GM19467 (cell line): ENCODE data around the gene NR1D1.

Experiments
- ATAC-seq: cut with Tn5 transposase; IDR thresholded peaks from one replicate; pipeline ENCODE4 v1.9.1; 2021; ENCODE audit warnings: mild to moderate bottlenecking, moderate library complexity; ENCODE audit not compliant: unreplicated experiment

Gene NR1D1

DNA sequence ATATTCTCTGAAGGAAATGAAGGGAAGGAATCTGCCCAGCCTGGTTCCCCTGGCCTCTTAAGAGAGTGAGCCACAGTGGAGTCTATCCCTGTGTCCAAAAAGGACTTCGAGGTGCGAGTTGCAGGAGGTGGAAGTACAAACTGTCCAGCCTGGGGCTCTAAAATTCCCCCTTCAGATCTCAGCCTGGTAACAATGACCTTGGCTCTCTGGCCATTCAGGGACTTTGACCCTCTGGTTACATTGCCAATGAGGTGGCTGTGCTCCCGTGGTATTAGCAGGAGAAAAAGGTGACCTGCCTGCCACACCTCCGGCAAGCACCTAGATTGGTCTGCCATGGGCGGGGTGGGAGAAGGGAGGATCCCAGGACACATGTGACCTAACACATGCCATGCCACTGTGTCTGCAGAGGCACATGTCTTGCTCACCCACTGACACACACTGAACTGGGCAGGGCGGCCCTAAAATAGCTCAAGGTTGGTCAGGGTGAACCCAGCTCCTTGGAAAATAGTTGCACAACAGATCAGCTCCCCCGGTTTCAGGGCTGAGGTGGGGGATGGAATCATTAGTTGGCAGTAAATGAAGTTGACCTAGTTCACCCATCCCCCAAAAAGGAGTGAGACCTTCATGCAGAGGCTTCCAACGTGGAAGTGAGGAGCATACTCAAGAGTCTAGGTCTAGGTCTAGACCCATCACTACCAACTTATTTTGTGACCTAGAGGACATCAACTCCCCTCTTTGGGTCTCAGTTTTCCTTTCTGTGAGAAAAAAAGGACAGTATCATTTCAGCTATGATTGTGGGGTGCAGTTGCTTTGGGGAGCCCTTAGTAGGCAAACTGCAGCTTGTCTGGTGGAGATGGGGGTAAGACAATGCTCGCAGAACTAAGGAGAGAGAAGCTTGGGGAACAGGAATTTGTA, 2.2 kb downstream of the NR1D1 start:
- ATAC-seq = no peak

DNA sequence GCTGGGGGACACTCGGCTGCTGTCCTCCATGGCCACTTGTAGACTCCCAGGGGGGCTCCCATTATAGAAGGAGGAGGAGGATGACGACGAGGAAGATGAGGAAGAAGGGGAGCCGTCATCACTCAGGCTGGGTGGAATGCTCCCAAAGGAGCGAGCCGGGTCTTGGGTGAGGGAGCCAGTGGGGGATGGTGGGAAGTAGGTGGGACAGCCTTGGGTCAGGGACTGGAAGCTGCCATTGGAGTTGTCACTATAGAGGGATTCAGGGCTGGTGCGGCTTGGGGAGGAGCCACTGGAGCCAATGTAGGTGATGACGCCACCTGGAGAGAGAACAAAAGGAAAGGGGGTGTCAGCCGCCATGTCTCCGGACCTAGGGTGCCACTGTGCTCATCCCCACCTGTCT, 3.3 kb downstream of the NR1D1 start:
- ATAC-seq = no peak

- ATAC-seq = peak; percentile 48
Observed at GRCh38 chr17:40095944-40096791, 4.2 kb downstream of the NR1D1 start.

- no peak for ATAC-seq
Observed at GRCh38 chr17:40095351-40095943, 4.9 kb downstream of the NR1D1 start.

DNA sequence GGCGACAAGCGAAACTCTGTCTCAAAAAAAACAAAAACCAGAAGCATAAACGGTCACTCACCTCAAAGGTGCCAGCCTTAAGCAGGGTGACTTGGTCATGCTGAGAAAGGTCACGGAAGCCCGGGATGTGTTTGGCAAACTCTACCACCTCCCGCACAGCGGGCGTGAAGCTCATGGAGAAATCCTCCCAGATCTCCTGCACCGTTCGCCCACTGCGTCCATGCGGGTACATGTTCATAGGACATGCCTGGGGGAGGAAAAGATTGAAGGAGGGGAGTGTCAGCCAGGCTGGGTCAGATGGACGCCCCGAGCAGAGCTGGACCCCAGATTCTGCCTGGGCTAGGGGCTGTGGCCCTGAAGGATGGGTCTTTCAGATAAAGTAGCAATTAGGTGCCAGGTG, 5.5 kb downstream of the NR1D1 start:
- no peak for ATAC-seq

- no peak for ATAC-seq
Observed at GRCh38 chr17:40093580-40094201, 6.7 kb downstream of the NR1D1 start.

DNA sequence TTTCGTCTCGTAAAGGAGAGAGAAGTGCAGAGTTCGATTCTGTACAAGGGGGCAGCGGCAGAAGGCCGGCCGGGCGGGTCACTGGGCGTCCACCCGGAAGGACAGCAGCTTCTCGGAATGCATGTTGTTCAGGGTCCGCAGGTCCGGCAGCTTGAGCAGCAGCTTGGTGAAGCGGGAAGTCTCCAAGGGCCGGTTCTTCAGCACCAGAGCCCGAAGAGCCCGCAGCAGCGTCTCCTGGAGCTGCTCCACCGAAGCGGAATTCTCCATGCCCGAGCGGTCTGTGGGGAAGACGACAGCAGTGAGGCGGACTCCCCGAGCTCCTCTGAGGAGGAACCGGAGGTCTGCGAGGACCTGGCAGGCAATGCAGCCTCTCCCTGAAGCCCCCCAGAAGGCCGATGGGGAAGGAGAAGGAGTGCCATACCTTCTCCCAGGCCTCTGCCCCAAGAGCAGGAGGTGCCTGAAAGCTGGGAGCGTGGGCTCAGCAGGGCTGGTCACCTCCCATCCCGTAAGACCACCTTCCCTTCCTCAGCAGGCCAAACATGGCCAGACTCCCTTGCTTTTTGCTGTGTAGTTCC, 7.3 kb downstream of the NR1D1 start:
- ATAC-seq = no peak

DNA sequence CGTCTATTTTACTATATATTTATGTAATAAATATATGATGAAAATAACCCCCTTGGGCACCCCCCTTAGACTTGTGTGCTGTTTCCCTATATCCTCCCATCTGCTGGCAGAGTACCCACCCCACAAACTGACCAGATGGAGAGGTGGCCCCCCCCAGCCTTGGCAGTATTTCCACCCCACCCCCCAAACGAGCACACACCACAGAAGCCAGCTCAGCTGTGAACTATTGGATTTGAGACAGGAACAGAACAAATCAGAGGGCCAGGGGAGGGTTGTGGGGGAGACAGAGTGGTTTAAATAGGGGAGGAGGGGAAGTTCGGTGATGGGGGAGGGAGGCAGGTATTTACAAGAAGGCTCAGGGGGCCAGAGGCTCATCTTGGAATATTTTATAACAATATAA, 7.8 kb downstream of the NR1D1 start:
- no peak for ATAC-seq

DNA sequence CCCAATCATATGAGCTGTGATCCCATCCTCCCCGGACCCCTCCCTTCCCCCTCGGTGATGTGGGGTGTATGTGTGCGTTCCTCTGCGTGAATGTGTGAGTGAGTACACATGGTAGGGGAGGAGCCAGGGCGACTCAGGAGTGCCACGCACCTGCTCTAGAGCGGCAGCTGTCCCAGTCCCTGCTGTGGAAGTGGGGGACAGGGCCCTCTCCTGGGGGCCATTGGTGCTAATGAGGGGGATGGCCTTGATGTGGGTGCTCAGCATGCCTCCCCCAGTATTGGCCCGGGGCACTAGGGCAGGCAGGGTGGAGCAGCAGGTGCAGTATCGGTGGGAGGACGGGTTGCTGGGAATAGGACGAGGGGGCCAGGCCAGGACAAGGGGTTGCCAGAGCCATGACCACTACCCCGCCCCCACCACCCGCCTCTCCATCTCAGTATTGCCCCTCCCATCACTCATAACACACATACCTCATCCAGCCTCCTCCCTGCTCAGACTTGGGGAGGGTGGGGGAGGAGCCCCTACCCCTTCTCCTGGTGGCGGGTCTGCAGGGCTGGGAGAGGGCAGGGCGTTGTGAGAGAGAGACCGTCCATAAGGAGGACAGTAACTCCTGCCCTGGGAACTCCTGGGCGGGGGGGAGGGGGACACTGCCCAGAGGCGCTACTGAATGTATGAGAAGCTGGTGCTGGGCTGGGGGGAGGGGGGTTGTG, 8.5 kb downstream of the NR1D1 start:
- ATAC-seq = no peak

DNA sequence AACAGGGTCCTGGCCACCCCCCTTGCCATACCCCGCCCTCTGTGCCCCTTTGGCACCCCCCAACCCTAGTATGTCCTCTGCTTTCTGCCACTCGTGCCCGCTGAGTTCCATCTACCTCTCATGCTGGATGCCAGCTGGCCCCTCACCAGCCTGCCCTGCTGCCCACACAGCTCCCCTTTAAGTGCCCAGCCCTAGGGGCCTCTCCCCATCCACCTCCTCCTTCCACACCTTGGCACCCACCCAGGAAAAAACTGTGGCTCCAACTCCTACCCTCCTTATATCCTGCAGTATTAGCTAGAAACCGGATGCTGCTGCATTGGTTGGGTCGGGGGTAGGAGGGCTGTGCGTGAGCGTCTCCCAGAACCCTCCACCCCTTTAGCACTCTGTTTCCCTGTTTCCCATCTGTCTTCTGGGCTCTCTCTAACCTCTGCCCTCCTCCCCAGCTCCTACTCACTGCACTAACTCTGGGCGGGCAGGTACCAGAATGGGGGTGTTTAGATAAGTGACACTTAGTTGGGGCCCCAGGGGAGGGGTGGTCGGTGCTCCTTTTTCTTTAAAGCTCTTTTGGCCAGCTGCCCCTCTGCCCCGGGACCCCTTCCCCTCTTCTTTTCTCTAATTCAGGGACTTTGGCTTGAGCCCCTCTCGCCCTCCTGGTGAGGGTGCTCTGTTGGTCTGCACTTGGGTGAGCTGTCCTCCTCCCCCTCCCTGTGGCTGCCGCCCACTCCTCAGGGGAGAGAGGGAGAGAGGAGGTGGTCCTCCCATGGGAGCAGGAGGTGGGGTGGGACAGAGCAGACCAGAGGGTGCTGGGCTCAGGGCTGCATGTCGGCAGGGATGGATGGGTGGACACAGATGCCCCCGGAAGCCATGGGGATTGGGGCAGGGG, 9.9 kb downstream of the NR1D1 start:
- no peak for ATAC-seq

DNA sequence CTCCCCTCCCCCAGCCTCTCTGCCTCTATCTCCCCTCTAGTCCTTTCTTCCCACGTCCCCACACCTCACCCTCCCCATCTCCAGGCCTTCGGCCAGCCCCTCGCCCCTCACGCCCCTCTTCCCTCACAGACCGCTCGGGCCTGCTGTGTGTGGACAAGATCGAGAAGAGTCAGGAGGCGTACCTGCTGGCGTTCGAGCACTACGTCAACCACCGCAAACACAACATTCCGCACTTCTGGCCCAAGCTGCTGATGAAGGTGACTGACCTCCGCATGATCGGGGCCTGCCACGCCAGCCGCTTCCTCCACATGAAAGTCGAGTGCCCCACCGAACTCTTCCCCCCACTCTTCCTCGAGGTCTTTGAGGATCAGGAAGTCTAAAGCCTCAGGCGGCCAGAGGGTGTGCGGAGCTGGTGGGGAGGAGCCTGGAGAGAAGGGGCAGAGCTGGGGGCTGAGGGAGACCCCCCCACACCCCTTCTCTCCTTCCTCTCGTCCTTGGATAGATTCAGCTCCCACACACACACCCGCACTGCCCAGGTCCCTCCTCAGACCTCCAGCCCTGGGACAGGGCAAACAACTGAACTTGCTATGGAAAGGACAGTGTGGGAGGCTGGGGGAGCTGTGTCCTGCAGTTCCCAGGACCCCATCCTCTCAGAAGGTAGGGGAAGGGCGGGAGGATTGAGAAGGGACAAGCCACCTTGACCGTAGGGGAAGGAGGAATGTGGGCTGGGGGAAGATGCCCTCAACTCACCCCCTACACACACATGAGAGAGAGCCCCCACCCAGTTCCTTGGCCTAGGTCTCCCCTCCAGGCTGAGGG, 11.1 kb downstream of the NR1D1 start:
- ATAC-seq = no peak

DNA sequence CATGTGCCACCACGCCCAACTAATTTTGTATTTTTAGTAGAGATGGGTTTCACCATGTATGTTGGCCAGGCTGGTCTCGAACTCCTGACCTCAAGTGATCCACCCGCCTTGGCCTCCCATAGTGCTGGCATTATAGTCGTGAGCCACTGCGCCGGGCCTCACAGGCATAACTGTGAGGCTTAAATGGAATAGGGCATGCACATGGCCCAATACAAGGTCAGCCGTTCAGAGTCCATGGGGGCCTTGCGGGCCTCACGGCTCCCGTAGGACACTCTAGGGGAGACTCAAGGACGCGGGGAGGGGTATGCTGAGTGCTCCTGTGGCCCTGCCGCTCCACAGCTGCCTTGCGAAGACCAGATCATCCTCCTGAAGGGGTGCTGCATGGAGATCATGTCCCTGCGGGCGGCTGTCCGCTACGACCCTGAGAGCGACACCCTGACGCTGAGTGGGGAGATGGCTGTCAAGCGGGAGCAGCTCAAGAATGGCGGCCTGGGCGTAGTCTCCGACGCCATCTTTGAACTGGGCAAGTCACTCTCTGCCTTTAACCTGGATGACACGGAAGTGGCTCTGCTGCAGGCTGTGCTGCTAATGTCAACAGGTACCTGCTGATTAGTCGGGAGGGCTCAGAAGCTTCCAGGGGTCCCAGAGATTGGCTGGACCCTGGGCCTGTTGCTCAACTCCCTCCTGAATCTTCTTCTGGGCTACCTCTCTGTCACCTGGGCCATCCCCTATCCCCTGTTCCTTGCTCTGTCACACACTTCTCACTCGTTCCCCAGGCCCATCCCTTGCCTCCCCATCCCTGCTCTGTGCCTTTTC, 12.3 kb downstream of the NR1D1 start:
- no peak for ATAC-seq

GRCh38 chr17:40087049-40087794, 13.2 kb downstream of the NR1D1 start:
- ATAC-seq = no peak

DNA sequence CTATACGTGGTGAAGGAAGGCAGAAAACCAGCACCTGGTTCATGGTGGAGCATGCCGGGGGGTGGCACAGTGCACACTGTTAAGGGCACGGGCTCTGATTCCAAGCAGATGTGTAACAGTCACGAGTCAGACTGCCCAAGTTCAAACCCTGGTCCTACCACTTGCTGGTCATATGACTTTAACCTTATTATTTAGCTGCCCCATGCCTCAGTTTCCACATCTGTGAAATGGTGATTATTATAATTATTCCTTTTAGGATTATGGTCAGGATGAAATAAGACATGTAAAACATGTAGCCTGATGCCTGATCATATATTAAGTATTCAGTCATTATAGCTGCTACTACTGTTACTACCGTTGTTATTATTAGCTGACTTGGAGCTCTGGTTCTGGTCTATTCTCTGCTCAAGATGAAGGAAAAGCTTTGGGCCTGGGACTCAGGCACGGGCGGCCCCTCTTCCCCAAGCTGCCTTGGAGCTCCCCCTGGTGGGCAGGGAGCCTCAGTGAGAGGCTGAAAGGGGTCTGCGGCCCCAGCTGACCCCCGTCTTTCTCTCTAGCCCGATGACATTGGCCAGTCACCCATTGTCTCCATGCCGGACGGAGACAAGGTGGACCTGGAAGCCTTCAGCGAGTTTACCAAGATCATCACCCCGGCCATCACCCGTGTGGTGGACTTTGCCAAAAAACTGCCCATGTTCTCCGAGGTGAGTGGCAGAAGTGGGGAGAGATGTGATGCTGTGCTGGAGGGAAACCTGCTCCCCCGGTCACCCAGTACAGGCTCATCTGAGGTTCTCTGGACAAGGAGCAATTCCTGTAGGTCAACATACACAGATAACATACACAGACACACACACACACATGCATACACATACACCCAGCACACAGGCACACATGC, 14.0 kb downstream of the NR1D1 start:
- ATAC-seq = no peak

DNA sequence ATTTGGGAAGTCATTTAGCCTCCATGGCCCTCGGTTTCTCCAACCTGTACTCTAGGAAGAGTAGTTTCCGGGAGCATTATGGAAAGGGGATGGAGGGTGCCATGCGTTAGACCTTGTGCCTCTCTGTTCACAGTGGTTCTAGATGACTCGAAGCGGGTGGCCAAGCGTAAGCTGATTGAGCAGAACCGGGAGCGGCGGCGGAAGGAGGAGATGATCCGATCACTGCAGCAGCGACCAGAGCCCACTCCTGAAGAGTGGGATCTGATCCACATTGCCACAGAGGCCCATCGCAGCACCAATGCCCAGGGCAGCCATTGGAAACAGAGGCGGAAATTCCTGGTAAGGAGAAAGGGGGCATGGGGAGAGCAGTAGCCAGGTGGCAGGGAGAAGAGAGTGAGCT, 15.9 kb downstream of the NR1D1 start:
- no peak for ATAC-seq

- no peak for ATAC-seq
Observed at GRCh38 chr17:40079545-40079944, 20.8 kb downstream of the NR1D1 start.
